Gastroesophageal sphincter (tissue), 3 donors: ENCODE results near the gene MICU2.

Source experiments
- CTCF ChIP-seq, 4 experiments: fragments of 200-600 bp in 2 of 4; fragments of 450-650 bp in 2 of 4; sonication (generic) in 1 of 4; IDR thresholded peaks; one replicate each; pipeline ENCODE4 v1.5.1; 2017 to 2019; ENCODE audit warnings: antibody characterized with exemption in 4 of 4, mild to moderate bottlenecking in 2 of 4, moderate library complexity in 2 of 4
- EP300 ChIP-seq: sonication (generic); formaldehyde crosslinking; IDR thresholded peaks from one replicate; pipeline ENCODE4 v1.6.1; 2017; ENCODE audit warnings: antibody characterized with exemption, mild to moderate bottlenecking

DNA sequence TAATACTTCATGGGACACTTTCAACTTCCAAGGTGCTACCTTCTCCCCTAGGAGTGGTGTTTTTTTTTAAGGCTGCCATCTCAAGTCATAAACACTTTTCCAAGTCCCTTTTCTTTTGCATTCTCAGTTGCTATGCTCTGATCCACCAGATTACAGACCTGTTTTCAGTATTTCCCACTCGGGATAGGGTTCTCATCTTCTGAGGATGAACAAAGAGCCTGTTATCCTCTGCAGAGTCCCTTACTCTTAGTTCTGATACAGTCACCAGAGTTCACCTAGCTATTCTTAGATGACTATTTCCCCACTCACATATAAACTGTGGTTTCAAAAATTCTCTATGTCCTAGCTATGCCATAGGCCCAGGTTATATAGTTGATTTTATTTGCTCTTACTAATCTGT, 160.8 kb downstream of the MICU2 start:
- TF ChIP-seq EP300 (no peak), CTCF (IDR thresholded peaks at IDR 0.05) (no peak)
